Right lobe of liver (tissue), 6 donors: Measurements from ENCODE around the gene SCN9A. TPM values are rescaled to one million over a fixed set of nuclear protein-coding genes. Genes with fewer than 3 reads are reported as not detected.

Source experiments
- ATAC-seq, 4 donors: fragments of 200-7000 bp; cut with Tn5 transposase; one replicate each; pipeline ENCODE4 v1.9.1; 2020; ENCODE audit warnings: mild to moderate bottlenecking in 4 of 4, moderate library complexity in 4 of 4
- DNase-seq, 3 donors: peaks; one replicate each; pipeline ENCODE4 v3.0.0-alpha.2; 2020
- H3K27ac ChIP-seq, 3 donors: fragments of 200-600 bp; one replicate each; pipeline ENCODE4 v1.8.0; 2022
- H3K27me3 ChIP-seq, 2 donors: fragments of 200-600 bp; one replicate each; pipeline ENCODE4 v1.8.0; 2022
- H3K36me3 ChIP-seq, 4 donors: fragments of 200-600 bp; sonication (generic) in 1 of 4; one replicate each; pipeline versions ENCODE4 v1.5.1 to v1.8.0; 2017 to 2022; ENCODE audit warnings: control low read depth in 1 of 4
- H3K4me1 ChIP-seq, 4 donors: fragments of 200-600 bp; sonication (generic) in 1 of 4; one replicate each; pipeline versions ENCODE4 v1.5.1 to v1.8.0; 2017 to 2022; ENCODE audit warnings: control low read depth in 1 of 4
- H3K4me3 ChIP-seq, 3 donors: fragments of 200-600 bp; one replicate each; pipeline ENCODE4 v1.8.0; 2022
- H3K9me3 ChIP-seq, 4 donors: fragments of 200-600 bp; sonication (generic) in 1 of 4; one replicate each; pipeline versions ENCODE4 v1.5.1 to v1.8.0; 2017 to 2022; ENCODE audit warnings: control low read depth in 1 of 4
- POLR2A ChIP-seq: fragments of 450-650 bp; IDR thresholded peaks from one replicate; pipeline ENCODE4 v1.6.1; 2017; ENCODE audit warnings: antibody characterized with exemption, mild to moderate bottlenecking
- WGBS: methylation state at CpG from one replicate; pipeline ENCODE4 v1.1.6; 2018; ENCODE audit warnings: low coverage, low lambda C conversion rate; ENCODE audit not compliant: insufficient coverage; ENCODE audit errors: missing lambda C conversion rate; 5-methylcytosine and 5-hydroxymethylcytosine counted together
- intact Hi-C, 2 donors: fragments of 100-400 bp; cut with DNase I; formaldehyde crosslinking; loops; one replicate each; pipeline versions ENCODE4 v1.11.2 to v1.14.1; 2022
- total RNA-seq, 6 experiments: library from RNA; depleted of rRNA in 2 of 6; stranded (reverse); fragments of >200 nt in 2 of 6; fragmentation: NEBNext Ultra II Directional in 3 of 6; extraction: Animal tissue kit (Norgen Biotek cat#: 25700) in 3 of 6; gene quantifications; one replicate each; pipeline versions ENCODE4 v1.1.0 to v1.2.4, GENCODE V29; 2016 to 2023
- TF ChIP-seq, protein P1 (sequence below), 4 donors: fragments of 200-600 bp in 3 of 4; fragments of 450-650 bp in 1 of 4; IDR thresholded peaks; one replicate each; pipeline versions ENCODE4 v1.5.1 to v1.8.0; 2016 to 2022; ENCODE audit warnings: antibody characterized with exemption in 4 of 4, mild to moderate bottlenecking in 2 of 4
- donor health status: DM: no; HTN: yes; CAD: no.
- donor health status: DM: no; HTN: no; CAD: no.
- donor health status: DM: no; HTN: no; CAD: no.
- donor health status: DM: no; HTN: yes; CAD: no.
- donor health status: DM: no; HTN: yes; CAD: no.

Gene SCN9A
- total RNA-seq, 6 experiments from 2014 or later = 2.1 to 10.2 (median 5.1) TPM

GRCh38 chr2:166304656-166305055, 71.1 kb downstream of the SCN9A start:
- ATAC-seq = no peak
- DNase-seq = no peak
- Histone ChIP-seq H3K36me3 (peaks cover 0 to 6% (median 0%) of the 10 kb centered on the region in 4 donors), H3K27ac (no peak overlapping the region), H3K4me1 (no peaks in the 10 kb centered on the region), H3K27me3 (no peaks in the 10 kb centered on the region), H3K4me3 (no peak overlapping the region), H3K9me3 (no peaks in the 10 kb centered on the region)
- TF ChIP-seq POLR2A = no peak
- intact Hi-C loops = no loop called here
- 94% methylated on average over 1 of the region's 1 CpG for WGBS

DNA sequence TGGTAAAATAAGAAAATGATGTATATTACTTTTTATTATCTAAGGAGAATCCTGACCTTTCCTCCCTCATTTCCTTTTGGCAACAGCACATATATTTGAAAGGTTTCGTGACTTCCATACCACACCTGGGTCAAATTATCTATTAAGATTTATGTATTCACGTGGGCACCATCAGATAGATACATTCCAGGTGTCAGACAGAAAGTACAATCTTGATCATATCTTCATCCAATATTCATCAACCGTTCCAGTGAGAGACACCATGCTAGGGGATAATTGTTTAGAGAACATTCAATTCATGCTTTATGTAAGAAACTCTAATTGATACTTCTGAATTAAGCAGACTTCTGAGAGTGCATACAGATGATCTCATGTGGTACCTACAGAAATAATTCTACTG, 73.7 kb downstream of the SCN9A start:
- Histone ChIP-seq H3K9me3 (no peaks in the 10 kb centered on the region), H3K27me3 (no peaks in the 10 kb centered on the region), H3K27ac (no peak overlapping the region), H3K4me3 (no peak overlapping the region), H3K4me1 (no peaks in the 10 kb centered on the region), H3K36me3 (peaks cover 0 to 6% (median 0%) of the 10 kb centered on the region in 4 donors)
- DNase-seq (no peak), ATAC-seq (no peak)
- WGBS = 63% methylated on average over 3 of the region's 3 CpGs
- intact Hi-C loops = no loop called here
- TF ChIP-seq, protein P1, sequence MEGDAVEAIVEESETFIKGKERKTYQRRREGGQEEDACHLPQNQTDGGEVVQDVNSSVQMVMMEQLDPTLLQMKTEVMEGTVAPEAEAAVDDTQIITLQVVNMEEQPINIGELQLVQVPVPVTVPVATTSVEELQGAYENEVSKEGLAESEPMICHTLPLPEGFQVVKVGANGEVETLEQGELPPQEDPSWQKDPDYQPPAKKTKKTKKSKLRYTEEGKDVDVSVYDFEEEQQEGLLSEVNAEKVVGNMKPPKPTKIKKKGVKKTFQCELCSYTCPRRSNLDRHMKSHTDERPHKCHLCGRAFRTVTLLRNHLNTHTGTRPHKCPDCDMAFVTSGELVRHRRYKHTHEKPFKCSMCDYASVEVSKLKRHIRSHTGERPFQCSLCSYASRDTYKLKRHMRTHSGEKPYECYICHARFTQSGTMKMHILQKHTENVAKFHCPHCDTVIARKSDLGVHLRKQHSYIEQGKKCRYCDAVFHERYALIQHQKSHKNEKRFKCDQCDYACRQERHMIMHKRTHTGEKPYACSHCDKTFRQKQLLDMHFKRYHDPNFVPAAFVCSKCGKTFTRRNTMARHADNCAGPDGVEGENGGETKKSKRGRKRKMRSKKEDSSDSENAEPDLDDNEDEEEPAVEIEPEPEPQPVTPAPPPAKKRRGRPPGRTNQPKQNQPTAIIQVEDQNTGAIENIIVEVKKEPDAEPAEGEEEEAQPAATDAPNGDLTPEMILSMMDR (IDR thresholded peaks at IDR 0.05) = no peak
- no peak for TF ChIP-seq POLR2A

- H3K27me3 ChIP-seq = no peaks in the 10 kb centered on the region
- H3K9me3 ChIP-seq = no peaks in the 10 kb centered on the region
- no peaks in the 10 kb centered on the region for H3K4me1 ChIP-seq
- TF ChIP-seq, protein P1 (IDR thresholded peaks at IDR 0.05) = no peak
- TF ChIP-seq POLR2A = no peak
- peaks cover 0 to 3% (median 0%) of the 10 kb centered on the region in 4 donors for H3K36me3 ChIP-seq
- H3K4me3 ChIP-seq = no peak overlapping the region
- H3K27ac ChIP-seq = no peak overlapping the region
- 88% methylated on average over 2 of the region's 2 CpGs for WGBS
- no peak for ATAC-seq
- intact Hi-C loops = no loop called here
- no peak for DNase-seq
Observed at GRCh38 chr2:166297951-166298350, 77.8 kb downstream of the SCN9A start.

GRCh38 chr2:166293984-166294383, 81.8 kb downstream of the SCN9A start:
- WGBS = 56% methylated on average over 1 of the region's 1 CpG
- intact Hi-C loops = no loop called here
- Histone ChIP-seq H3K27me3 (no peaks in the 10 kb centered on the region), H3K4me1 (no peaks in the 10 kb centered on the region), H3K4me3 (no peak overlapping the region), H3K9me3 (no peaks in the 10 kb centered on the region), H3K36me3 (no peaks in the 10 kb centered on the region), H3K27ac (no peak overlapping the region)
- no peak for DNase-seq
- TF ChIP-seq POLR2A = no peak
- TF ChIP-seq, protein P1 (IDR thresholded peaks at IDR 0.05) = no peak
- no peak for ATAC-seq

GRCh38 chr2:166285215-166285614, 90.5 kb downstream of the SCN9A start:
- Histone ChIP-seq H3K36me3 (no peaks in the 10 kb centered on the region), H3K9me3 (no peaks in the 10 kb centered on the region), H3K27ac (no peak overlapping the region), H3K4me3 (no peak overlapping the region), H3K4me1 (no peaks in the 10 kb centered on the region), H3K27me3 (no peaks in the 10 kb centered on the region)
- TF ChIP-seq, protein P1 (IDR thresholded peaks at IDR 0.05) = no peak
- TF ChIP-seq POLR2A = no peak
- no peak for DNase-seq
- intact Hi-C loops = no loop called here
- no peak for ATAC-seq
